Left hindlimb (tissue), 1 donor: ENCODE results near the gene TDRD1.

Experiments used
- DNase-seq: peaks from one replicate; pipeline ENCODE4 v3.0.0-alpha.2; 2018

TDRD1 gene

DNA sequence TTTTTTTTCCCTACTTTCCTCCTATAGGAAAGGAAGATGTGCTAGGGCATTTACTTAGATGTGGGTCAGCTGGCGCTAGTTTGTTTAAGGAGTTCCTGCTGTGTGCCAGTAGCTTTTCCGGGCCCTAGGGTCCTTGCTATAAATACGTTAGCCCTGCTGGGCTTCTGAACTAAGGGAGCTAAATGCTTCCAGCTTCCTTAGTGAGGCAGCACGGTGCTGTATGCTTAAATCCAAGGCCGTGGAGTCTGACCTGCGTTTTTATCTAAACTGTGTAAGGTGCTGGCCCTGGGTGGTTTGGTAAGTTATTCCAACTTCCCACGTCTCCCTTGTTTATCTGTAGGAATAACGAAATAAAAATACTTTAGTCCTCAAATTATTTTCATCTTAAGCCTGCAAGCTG lies 594 bp downstream of the TDRD1 start:
- DNase-seq: no peak

DNA sequence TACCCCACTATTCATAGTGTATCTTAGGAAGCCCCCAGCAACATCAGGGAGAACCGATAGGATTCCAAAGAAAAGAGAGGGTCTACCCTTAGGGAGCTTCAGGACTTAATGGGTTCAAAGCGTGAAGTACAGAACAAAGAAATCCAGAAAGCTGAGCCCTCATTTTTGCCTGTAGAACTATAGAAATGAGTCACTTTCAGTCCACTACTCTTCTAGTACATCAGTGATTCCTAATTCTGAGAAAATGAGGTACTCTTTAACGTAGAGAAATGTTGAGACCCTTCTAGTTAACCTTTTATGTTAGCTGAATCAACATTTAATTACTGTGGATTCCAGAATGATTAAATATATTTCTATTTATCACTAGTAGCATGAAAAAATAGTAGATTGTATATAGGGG lies 1.8 kb downstream of the TDRD1 start:
- DNase-seq: no peak

DNA sequence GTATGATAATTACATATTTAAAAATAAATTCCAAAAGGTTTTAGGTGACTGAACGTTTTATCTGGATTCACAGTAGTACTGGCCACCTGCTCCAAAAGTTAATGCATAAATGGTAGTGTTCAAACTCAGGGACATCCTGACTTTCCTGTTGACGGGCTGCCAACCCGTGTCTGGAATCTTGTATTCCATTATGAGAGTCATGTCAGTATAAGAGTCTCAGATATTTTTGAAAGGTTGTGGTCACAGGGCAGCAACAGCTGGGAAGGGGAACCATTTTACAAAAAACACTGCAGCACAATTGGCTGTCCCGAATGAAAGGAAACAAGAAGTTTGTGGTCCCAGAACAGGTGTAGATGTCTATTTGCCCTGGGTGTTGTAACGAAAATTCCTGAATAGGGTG lies 2.8 kb downstream of the TDRD1 start:
- DNase-seq: no peak

DNA sequence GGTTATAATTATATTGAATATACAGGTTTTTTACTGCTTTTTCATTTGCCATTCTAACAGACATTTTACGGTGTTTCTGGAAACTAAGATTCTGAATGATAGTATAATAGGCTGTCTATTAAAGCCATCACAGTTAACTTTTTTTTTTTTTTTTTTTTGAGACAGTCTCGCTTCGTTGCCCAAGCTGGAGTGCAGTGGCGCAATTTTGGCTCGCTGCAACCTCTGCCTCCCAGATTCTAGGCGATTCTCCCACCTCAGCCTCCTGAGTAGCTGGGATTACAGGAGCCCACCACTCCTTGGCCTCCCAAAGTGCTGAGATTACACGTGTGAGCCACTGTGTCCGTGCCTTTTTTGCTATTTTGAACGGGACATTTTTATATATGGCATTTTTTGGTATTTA lies 4.4 kb downstream of the TDRD1 start:
- DNase-seq: no peak

DNA sequence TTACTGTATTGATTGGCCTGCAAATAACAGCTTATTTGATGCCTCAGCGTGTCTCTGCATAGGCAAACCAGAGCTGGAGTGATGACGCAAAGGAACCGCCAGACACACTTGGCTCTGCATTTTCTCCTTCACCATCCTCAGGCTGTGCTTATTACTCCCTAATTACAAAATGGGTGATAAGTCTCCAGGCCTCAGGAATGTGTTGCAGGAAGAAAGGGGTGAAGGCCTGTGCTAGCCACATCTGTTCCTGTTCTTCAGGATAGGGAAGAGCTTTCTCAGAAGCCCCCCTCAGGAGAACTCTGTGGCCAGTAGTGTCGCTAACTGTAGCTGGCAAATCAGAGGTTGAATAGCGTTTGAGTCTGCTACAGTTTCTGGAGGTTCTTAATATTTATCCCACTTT lies 5.1 kb downstream of the TDRD1 start:
- DNase-seq: no peak

DNA sequence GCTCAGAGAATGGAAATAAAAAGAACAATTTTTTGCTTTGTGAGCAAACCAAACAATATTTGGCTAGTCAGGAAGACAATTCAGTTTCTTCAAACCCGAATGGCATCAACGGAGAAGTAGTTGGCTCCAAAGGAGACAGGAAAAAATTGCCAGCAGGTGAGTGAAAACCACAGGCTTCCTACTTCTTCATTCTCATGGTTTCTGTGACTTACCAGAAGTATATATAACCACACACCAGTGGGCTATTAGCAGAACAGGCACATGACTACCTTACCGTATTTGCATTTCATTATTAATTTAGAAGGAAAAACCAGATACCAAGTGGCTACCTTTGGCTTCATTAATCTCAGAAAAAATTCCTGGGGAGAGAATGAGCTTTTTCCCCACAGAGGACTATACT lies 8.8 kb downstream of the TDRD1 start:
- no peak for DNase-seq

DNA sequence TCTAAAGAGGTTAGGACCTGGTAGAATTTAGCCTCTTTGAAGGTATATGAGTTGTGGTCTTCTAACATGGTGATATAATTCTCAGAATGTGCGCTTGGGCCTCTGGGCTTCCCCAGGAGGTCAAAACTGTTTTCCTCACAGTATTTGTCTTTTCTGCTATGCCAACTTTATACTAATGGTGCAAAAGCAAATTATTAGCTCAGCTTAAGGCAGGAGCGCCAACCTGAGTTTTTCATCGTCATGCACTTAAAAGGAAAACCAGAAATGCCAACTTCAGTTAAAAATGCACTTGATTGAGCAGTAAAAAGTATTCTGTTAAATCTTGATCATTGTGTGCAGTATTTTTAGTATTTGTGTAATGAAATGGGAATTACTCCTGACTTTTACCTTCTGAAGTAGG lies 9.7 kb downstream of the TDRD1 start:
- no peak for DNase-seq

DNA sequence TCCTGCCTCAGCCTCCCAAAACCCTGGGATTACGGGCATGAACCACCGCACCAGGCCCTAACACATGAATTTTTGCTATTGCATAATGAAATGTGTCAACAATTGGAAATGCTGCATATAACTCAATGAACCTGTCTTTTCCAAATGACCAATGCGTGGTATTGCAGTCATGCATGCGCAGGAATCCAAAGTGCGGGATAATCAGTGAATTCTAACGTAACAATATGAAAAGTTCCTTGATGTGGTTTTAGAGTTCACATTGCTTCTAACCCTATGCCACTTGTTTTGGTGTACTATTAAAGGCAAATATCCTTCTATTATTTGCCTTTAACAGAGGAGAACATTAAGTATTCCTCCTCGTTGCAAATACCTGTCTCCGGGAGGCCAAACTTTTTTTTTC lies 10.5 kb downstream of the TDRD1 start:
- no peak for DNase-seq

DNA sequence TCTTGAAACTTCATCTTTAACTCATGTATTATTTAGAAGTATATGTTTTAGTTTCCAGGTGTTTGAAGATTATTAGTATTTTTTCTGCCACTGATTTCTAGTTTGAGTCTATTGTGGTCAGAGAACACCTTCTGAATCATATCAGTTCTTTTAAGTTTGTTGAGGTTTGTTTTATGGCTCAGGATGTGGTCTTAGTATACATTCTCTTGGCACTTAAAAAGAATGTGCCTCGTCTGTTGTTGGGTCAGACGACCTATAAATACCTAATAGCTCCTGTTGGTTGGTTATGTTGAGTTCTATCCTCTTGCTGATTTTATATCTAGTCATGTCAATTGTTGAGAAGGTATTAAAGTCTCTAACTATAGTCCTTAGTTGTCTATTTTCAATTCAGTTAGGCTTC lies 15.9 kb downstream of the TDRD1 start:
- DNase-seq: no peak

DNA sequence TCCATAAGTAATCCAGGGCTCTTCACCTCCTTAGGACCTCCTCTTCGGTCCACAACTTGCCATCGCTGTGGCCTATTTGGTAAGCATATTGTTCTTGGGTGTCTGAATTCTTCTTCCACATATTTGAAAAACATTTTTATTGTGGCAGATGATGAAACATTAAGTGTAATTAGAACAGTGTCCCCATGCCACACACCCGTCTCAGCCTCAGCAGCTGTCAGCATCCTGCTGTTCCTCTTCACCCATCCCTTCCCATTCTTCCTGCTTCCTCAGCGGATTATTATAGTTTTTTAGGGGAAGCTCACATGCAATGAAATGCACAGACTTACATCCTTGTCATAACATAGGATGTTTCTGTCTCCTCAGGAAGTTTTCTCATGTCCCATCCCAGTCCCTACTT lies 20.1 kb downstream of the TDRD1 start:
- no peak for DNase-seq

DNA sequence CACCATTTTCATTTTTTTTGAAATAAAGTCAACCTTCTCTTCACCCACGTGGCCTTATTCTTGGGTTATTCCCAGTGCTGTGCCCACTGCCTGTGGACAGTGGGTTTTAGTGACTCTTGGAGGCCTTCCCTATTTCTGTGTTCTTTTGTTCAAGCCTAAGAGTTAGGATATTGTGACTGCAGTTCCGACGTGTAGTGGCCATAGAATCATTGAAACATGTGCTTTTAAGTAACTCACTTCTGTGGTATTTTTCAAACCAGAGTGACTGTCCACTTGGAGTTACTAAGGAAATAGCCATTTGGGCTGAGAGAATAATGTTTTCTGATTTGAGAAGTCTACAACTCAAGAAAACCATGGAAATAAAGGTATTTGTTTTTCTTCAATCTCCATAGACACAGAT lies 23.7 kb downstream of the TDRD1 start:
- DNase-seq: no peak

DNA sequence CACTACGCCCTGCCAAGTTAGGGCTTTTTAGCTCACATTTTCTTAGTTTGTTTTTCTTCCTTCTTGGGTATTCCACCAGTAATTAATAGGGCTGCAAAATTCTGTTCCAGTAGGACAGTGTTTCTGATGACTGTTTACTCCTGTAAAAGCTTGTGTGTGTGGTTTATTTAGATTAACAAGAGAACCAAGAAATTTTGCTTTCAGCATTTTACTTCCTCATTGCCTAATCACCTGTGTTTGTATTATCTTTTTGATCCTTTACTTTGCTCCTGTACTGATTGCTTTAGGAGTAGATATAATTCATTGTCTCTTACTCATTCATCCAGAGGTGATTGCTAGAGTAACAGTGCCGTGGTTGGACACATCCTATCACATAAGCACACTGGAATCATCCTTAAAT lies 27.7 kb downstream of the TDRD1 start:
- DNase-seq: no peak

DNA sequence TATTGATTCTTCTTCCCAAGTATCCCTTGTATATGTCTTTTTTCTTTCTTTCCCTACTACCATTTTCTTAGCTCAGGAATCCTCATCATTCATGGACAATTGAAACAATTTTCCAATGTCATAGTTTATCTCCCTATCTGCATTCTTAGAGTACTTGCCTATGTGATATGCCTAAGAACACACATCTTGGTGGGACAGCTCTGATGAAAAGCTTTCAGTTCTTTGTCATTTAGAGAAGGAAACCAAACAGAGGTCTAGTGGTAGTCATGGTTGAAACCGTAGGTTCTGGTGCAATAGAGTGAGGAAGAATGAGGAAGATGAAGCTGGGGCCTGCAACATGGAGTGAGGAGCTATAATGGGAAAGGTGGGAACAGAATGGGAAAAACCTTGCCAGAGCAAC lies 28.2 kb downstream of the TDRD1 start:
- DNase-seq: no peak

DNA sequence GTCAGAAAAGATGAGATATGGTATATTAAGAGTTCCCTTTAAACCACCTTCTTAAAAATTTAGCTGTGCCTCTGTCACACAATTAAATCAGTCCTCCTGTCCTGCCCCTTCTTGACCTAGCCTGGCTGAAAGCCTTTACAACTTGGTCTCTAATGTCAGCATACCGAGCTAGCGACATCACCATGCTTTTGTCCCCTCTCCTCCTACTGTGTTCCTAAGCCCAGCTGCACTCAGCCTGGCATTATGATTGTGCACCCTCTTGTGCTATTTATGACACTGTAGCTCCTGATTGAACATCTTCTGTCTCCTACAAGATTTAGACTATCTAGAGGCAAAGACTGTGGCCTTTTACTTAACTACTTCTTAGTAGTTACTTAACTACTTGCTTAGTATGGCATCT lies 29.2 kb downstream of the TDRD1 start:
- no peak for DNase-seq

DNA sequence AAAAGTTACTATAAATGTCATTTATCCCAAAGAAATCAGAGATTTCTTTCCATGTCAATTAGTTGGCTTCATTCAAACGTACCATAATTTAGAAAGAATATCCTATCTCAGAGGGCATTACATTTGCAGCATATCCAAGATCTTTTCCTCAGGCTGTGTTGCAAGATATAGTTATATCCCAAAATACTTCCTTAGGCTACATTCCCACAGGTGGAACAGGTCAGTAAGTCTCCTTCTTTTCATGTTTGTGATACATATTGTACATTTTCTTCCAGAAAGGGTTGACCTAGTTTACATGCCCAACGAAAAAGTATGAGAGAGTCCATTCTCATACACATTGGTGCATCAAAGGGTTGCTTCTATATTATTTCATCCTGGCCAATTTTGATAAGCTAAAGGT lies 33.0 kb downstream of the TDRD1 start:
- DNase-seq: no peak

DNA sequence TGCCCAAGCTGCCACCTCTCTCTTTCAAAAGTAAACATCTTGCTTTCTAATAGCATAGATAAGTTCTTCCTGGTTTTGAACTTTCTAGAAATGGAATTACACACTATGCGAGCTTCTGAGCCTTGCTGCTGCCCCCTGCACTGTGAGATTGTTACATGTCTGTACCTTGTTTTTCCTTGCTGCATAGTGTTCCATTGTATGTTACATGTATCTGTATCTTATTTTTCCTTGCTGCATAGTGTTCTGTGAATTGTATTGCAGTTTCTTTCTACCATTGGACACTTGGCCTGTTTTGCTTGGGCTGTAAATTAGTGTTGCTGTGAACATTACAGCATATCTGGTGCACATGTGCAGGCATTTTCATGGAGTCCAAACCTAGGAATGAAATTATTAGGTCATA lies 35.9 kb downstream of the TDRD1 start:
- DNase-seq: no peak

DNA sequence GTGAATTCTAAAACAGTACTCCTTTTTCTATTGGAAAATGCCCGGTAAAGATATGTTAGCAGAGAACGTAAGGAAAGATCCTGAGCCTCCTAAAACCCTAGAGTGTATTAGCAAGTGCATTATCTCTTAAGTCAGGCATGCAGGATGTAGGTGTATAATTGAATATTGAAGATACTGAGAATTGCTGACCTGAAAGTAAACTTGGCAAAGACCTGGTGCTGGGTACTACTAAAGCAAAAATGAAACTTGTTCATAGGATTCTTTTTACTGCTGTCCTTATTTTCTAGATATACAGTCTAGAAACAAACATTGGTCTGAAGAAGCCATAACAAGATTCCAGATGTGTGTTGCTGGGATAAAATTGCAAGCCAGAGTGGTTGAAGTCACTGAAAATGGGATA lies 41.1 kb downstream of the TDRD1 start:
- no peak for DNase-seq

DNA sequence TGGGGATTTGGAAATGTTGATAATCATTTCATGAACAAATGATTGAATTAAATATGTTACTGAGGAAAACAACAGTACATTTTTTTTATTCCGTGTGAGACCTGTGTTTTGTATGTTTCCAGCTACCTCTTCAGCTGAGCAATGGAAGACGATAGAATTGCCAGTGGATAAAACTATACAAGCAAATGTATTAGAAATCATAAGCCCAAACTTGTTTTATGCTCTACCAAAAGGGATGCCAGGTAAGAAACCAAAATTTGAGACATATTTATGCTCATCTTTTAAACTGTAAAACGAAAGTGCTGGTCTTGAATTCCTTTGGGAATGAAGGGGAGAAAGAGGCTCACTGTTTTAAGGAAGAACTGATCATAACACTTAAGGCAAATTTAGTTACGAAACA lies 42.1 kb downstream of the TDRD1 start:
- no peak for DNase-seq

DNA sequence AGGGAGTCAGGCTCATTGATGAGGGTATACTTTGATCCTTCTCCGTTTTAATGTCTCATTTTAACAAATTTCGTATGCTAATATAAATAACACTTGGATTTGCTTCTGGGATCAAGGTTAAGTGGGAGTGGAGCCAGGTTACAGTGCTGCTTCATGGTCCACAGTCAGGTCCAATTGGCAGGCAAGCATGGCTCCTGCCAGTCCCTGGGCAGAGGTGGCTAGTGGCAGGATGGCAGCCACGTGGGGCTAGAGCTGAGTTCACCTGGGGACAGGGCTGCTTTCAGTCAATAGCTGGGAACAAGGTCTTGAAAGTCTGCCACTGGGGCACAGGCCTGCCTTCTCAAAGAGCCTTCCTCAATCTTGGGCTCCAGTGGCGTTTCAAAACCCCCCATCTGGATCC lies 43.9 kb downstream of the TDRD1 start:
- no peak for DNase-seq

DNA sequence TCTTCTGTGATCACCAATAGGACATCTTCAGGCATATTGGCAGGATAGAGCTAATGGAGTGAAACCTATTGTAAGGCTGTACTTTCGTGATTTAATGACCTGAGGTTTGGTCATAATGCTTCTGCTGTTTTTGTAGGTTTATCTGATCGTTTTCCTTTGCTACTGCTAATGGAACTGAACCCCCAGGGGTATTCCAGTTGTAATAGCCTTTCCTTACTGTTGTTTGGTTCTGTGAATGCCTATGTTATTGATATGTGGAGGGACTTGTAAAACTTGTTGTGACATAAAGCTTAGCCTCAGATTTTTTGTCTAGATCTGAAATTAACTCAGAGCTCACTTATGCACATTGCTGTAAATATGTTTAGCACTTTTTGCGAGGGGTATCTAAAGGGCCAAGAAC lies 49.0 kb downstream of the TDRD1 start:
- DNase-seq: no peak

DNA sequence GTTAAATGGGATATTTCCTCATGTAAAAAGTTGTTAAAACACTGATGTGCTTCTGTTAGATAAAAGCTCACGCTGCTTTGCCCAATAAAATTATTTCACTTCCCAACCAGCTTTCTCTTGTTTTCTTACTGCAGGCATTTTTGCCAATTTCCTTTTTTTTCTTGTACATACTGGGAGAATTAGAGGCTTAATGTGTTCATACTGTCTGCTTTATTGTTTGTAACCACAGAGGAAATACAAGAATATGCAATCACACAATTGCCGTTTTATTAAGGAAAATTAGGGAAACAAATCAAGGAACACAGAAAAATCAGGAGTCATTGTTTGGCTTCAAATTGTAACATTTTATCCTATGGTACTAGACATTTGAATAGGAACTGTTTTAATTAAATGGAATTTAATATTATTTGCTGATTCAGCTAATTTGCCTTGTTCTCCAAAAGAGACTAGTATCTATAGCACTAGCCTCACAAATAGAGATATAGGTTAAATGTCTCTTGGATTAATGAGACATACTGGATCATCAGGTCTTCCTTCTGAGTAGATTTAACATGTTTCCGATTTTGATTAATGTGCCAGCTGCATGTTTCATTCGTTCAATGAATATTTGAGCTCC lies 53.5 kb downstream of the TDRD1 start:
- DNase-seq: no peak

DNA sequence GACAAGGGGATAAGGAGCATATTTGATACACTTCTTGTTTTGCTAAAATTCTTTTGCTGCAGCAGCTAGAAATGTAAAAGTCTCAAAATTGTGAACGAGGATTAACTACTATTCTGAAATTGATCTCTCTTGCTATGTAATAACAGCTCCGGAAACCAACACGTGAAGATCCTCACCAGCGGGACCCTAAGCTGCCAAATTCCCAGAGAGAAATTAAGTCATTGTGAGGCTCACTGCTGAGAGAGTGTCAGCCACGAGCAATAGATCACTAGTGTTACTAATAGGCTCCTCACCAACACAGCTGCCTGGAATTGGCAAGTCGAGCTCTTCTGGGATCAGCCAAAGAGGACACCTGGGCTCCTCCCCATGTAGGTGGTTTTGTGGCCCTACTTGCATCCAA lies 54.3 kb downstream of the TDRD1 start:
- DNase-seq: no peak

DNA sequence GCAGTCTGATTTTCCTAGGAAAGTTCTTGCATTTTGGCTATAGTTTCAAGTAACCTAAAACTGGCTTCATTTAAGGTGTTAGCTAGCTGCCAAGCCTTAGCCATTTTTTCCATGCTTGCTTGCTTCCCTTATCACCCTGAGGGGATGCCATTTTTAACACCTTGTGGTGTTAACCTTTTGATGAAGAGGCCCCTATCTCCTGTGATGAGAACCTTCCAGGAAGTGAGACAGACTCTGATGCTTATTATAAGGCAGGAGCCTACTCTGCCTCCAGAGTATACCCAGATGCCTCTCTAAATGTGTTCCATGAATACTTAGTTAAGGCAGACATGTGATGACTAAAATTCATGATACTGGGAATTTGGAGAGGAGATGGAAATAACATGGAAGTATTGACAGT lies 55.0 kb downstream of the TDRD1 start:
- no peak for DNase-seq

DNA sequence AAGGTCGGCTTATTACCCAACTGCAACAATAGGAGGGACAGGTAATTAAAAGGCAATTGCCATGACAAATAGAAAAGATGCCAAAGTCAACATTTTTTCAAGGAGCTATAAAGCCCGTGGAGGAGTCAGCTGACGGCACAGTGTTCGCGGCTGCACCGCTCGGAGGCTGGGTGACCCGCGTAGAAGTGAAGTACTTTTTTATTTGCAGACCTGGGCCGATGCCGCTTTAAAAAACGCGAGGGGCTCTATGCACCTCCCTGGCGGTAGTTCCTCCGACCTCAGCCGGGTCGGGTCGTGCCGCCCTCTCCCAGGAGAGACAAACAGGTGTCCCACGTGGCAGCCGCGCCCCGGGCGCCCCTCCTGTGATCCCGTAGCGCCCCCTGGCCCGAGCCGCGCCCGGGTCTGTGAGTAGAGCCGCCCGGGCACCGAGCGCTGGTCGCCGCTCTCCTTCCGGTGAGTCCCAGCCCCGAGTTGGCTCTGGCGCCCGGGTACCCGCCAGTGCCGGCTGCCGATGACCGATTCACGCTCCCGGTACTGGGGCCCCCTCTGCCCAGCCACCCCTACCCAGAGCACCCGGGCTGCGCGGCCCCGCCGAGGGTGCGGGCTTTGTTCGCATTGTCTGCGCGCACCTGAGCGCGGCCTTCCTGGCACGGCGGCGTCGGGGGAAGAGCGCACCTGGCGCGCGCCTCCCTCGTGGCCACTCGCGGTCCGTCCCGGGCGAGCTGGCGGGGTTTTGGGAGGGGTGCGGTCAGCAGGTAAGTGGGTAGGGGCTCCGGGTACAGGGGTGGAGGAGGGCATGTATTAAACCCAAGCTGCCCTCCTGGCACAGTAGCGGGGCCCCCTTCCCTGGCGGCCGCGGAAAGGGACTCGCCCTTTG lies 60.2 kb downstream of the TDRD1 start, which contains the start of gene VWA2:
Gene VWA2 (plus strand): TSS at position 138 of the 877 bp plus-strand sequence. CDS start 9,460 bp downstream, outside the sequence.
- no peak for DNase-seq

DNA sequence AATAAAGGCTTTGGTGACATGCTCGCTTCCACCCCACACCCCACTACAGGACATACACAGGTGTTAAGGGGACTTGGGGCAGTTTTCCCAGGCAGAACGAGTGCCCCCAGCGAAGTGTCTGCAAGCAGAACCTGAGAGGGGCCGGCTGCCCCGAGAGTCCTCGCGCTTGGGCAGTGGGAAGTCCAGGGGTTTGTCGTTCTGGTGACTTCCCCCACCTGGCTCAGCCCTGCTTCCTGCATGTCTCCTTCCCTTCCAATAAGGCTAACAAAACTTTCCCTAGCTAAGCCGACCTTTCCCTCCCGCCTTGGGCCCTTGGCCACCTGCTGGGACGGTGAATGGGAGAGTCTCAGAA lies 60.8 kb downstream of the TDRD1 start:
- DNase-seq: no peak
